Measurements from ENCODE around the gene CBX5. TPM values are rescaled to one million over a fixed set of nuclear protein-coding genes. Genes with fewer than 3 reads are reported as not detected.
A peak's percentile ranks its signal among the peaks of the same experiment; 100 is the strongest.

The CBX5 gene
- total RNA-seq, 1 donor from 2014 or later, result 19.4 TPM

- intact Hi-C loops (cut with DNase I), result loop anchor here (5.0 kb wide), 1 partner anchor 142 kb away; the partner anchor contains the start of gene GPR84
- Histone ChIP-seq H3K27ac (no peak overlapping the region), H3K4me1 (peaks cover 7 to 10% of the 10 kb centered on the region in 2 donors), H3K4me3 (no peak overlapping the region), H3K27me3 (no peaks in the 10 kb centered on the region), H3K36me3 (no peaks in the 10 kb centered on the region), H3K9me3 (no peaks in the 10 kb centered on the region)
- TF ChIP-seq CTCF (IDR thresholded peaks at IDR 0.05), result no peak
- no peak for DNase-seq (ENCODE audit: low spot score in 2 of 2)
Measured at GRCh38 chr12:54220567-54220966, 59.4 kb downstream of the CBX5 start.

GRCh38 chr12:54220092-54220557 lies 59.8 kb downstream of the CBX5 start:
- peak in 1 of 2 donors; percentile 72 for DNase-seq (ENCODE audit: low spot score in 2 of 2)
- no peaks in the 10 kb centered on the region for H3K36me3 ChIP-seq
- TF ChIP-seq CTCF (IDR thresholded peaks at IDR 0.05), result peak; percentile 78 to 85 (median 82)
- H3K9me3 ChIP-seq, result no peaks in the 10 kb centered on the region
- peaks cover 7 to 10% of the 10 kb centered on the region in 2 donors for H3K4me1 ChIP-seq
- H3K4me3 ChIP-seq, result no peak overlapping the region
- no peak overlapping the region for H3K27ac ChIP-seq
- intact Hi-C loops (cut with DNase I), result loop anchor here (5.0 kb wide), 1 partner anchor 142 kb away; the partner anchor contains the start of gene GPR84
- no peaks in the 10 kb centered on the region for H3K27me3 ChIP-seq

GRCh38 chr12:54217774-54218241 lies 62.1 kb downstream of the CBX5 start:
- TF ChIP-seq CTCF (IDR thresholded peaks at IDR 0.05), result no peak
- no peaks in the 10 kb centered on the region for H3K36me3 ChIP-seq
- H3K27ac ChIP-seq, result no peak overlapping the region
- no peaks in the 10 kb centered on the region for H3K9me3 ChIP-seq
- intact Hi-C loops (cut with DNase I), result loop anchor here (5.0 kb wide), 1 partner anchor 59 kb away; no protein-coding TSS in a partner anchor
- peak overlapping the region; percentile 40 to 51 for H3K4me3 ChIP-seq
- H3K27me3 ChIP-seq, result no peaks in the 10 kb centered on the region
- no peak for DNase-seq (ENCODE audit: low spot score in 2 of 2)
- peaks cover 7 to 13% of the 10 kb centered on the region in 2 donors for H3K4me1 ChIP-seq

GRCh38 chr12:54216797-54217661 lies 62.9 kb downstream of the CBX5 start:
- TF ChIP-seq CTCF (IDR thresholded peaks at IDR 0.05), result peak; percentile 62 to 78 (median 63)
- DNase-seq (ENCODE audit: low spot score in 2 of 2), result peak in 1 of 2 donors; percentile 82
- H3K27me3 ChIP-seq, result no peaks in the 10 kb centered on the region

GRCh38 chr12:54215989-54216796 lies 63.7 kb downstream of the CBX5 start:
- no peaks in the 10 kb centered on the region for H3K36me3 ChIP-seq
- TF ChIP-seq CTCF (IDR thresholded peaks at IDR 0.05), result no peak
- peaks cover 7 to 13% of the 10 kb centered on the region in 2 donors for H3K4me1 ChIP-seq
- no peaks in the 10 kb centered on the region for H3K27me3 ChIP-seq
- no peaks in the 10 kb centered on the region for H3K9me3 ChIP-seq
- peak overlapping the region in 1 of 2 donors; percentile 51 for H3K4me3 ChIP-seq
- no peak overlapping the region for H3K27ac ChIP-seq
- DNase-seq (ENCODE audit: low spot score in 2 of 2), result no peak
- intact Hi-C loops (cut with DNase I), result loop anchor here (5.0 kb wide), 1 partner anchor 61 kb away; no protein-coding TSS in a partner anchor

More at GRCh38 chr12:54216797-54217661, 62.9 kb downstream of the CBX5 start:
- no peaks in the 10 kb centered on the region for H3K9me3 ChIP-seq
- H3K4me3 ChIP-seq, result peak overlapping the region; percentile 40 to 51
- intact Hi-C loops (cut with DNase I), result loop anchor here (5.0 kb wide), 1 partner anchor 60 kb away; no protein-coding TSS in a partner anchor
- peaks cover 7 to 13% of the 10 kb centered on the region in 2 donors for H3K4me1 ChIP-seq
- no peaks in the 10 kb centered on the region for H3K36me3 ChIP-seq
- H3K27ac ChIP-seq, result no peak overlapping the region

All from ascending aorta (tissue), 2 donors.